Activated CD4-positive, alpha-beta T cell treated with anti-CD3 and anti-CD28 coated beads, Interleukin-2, Interleukin-6, amounts not matched to agents 100 ng/mL and 50 ng/mL, durations not matched to agents 16 hours and 8 hours (primary cell): Measurements from ENCODE around the gene SFTA2.
A peak's percentile ranks its signal among the peaks of the same experiment; 100 is the strongest.
"Not testable (repeated sequence)": the region's sequence is repeated elsewhere in the genome, so short reads cannot be mapped to it uniquely, and the experiment has no call there.

ENCODE experiments used
- DNase-seq: peaks from one replicate; pipeline ENCODE4 v3.0.0-alpha.2; 2020

Gene SFTA2

GRCh38 chr6:30942338-30943060 lies 10.5 kb upstream of the SFTA2 start:
- DNase-seq = no peak

DNA sequence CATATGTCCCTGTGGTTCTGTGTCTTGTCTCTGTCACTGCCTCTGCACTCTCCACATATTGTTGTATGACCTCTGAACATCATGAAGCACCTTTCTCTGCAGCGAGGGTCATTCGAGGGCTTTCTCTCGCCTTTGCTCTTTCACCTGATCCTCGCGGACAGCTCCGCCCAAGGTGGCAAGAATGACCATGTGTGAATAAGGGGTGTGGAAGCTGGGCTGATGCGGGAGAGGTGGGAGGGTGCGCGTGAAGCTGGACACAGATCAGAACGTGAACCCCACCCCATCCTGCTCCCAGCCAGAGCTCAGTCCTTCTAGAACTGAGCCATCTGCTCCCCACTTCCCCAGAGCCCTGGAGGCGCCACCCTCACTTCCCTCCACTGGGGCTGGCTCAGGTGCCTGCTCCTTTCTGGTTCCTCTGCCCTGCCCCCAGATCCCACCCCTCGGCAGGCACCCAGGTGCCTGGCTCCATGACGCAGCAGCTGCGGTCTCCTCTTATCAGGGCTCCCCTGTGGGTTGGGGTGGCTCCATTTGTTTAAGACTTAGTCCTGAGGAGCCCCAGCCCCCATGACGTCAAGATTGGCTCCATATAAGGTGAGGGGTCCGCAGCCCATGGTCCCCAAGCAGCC lies 8.5 kb upstream of the SFTA2 start, which contains the start of gene MUCL3:
Gene MUCL3 (plus strand): TSS at position 613 of the 626 bp plus-strand sequence. CDS start 27 bp downstream, outside the sequence.
- DNase-seq = no peak

- no peak for DNase-seq
Observed at GRCh38 chr6:30939473-30939872, 7.5 kb upstream of the SFTA2 start.

- no peak for DNase-seq
Observed at GRCh38 chr6:30938730-30939129, 6.8 kb upstream of the SFTA2 start.

- no peak for DNase-seq
Observed at GRCh38 chr6:30937265-30937664, 5.3 kb upstream of the SFTA2 start.

DNA sequence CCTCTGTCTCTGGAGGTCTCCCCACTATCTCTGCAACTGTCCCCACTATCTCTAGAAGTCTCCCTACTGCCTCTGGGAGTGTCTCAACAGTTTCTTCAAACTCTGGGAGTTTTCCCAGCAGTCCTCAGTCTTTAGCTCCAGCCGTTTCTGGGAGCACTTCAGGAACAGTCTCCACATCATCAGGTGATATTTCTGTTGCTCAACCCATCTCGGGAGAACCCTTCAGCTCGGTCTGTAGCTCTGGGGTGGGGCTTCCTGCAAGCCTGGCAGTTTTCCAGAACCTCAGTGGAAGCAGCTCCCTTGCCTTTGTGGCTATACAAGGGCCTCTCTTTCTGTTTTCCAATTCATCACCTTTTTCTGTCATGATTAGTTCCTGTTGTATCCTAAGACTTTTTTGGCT lies 3.0 kb upstream of the SFTA2 start:
- no peak for DNase-seq

- DNase-seq = no peak
Observed at GRCh38 chr6:30932665-30933365, 845 bp upstream of the SFTA2 start.

- no peak for DNase-seq
Observed at GRCh38 chr6:30931272-30931671, 698 bp downstream of the SFTA2 start.

GRCh38 chr6:30930506-30930905 lies 1.5 kb downstream of the SFTA2 start:
- DNase-seq = no peak

- DNase-seq = no peak
Observed at GRCh38 chr6:30928677-30929076, 3.3 kb downstream of the SFTA2 start.

DNA sequence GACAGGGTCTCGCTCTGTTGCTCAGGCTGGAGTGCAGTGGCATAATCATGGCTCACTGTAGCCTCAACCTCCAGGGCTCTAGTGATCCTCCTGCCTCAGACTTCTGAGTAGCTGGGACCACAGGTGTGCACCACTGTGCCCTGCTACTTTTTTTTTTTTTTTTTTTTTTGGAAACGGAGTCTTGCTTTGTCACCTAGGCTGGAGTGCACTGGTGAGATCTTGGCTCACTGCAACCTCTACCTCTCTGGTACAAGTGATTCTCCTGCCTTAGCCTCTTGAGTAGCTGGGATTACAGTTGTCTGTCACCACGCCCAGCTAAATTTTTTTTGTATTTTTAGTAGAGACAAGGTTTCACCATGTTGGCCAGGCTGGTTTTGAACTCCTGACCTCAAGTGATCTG lies 4.9 kb downstream of the SFTA2 start:
- DNase-seq = not testable (repeated sequence)

DNA sequence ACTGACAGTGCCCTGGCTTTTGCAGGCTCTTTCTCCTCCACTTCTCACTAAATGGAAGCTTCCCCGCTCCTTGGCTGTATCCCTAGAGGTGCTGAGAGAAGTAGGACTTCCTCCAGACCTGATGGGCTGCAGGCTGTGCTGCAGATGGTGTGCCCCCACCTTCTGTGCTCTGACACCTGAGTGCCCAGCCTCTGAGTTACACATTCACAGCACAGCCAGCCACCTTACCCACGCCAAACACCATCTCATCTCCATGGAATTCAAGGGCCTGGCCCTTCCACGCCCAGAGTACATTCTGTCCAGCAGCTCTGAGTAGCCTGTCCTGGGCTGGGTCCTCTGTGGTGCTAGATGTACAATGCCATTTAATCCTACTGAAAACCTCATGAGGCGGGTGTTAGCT lies 5.3 kb downstream of the SFTA2 start:
- no peak for DNase-seq

GRCh38 chr6:30924040-30924627 lies 7.8 kb downstream of the SFTA2 start:
- not testable (repeated sequence) for DNase-seq

- no peak for DNase-seq
Observed at GRCh38 chr6:30922447-30922852, 9.5 kb downstream of the SFTA2 start.

DNA sequence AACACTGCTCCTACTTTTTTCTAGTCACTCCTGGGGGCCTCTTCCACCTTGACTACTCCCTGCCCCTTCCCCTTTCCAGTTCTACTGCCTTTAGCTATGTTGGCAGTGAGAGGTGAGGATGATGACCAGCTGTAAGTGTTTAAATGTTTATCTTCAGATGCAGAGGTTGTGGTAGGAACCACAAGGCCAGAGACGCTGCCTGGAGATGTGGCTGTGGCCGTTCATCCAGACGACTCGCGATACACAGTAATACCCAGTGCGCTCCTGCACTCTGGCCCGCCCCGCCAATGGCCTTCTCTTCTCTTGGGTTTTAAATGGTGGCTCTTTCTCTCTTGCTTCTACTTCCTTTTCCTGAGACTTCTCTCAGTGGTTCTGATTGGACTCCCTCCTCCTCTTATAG lies 13.3 kb downstream of the SFTA2 start:
- DNase-seq = no peak

- DNase-seq = no peak
Observed at GRCh38 chr6:30917487-30917886, 14.5 kb downstream of the SFTA2 start.

DNA sequence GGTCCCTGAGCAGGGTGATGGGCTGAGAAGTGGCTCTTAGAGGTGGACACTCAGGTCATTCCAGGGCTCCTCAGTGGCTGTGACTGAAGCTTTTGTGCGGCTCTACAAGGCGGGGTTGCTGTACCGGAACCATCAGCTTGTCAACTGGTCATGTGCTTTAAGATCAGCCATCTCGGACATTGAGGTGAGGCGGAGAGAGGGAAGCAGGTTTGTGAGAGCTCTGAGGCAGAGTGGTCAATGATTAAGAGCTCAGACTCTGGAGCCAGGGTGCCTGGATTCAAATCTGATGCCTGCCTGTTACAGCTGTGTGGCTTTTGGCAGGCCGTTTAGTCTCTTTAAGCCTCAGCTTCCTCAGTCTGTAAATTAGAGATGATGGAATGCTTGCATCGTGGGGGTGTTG lies 14.9 kb downstream of the SFTA2 start:
- no peak for DNase-seq

GRCh38 chr6:30915591-30915946 lies 16.4 kb downstream of the SFTA2 start:
- DNase-seq = peak; percentile 51

- DNase-seq = peak; percentile 10
Observed at GRCh38 chr6:30914854-30915590, 16.9 kb downstream of the SFTA2 start.

- DNase-seq = peak; percentile 94
Observed at GRCh38 chr6:30914076-30914853, 17.7 kb downstream of the SFTA2 start, which contains the start of gene VARS2. VARS2 (plus strand) TSS chr6:30914238; CDS start chr6:30914837, 599 bp downstream.

DNA sequence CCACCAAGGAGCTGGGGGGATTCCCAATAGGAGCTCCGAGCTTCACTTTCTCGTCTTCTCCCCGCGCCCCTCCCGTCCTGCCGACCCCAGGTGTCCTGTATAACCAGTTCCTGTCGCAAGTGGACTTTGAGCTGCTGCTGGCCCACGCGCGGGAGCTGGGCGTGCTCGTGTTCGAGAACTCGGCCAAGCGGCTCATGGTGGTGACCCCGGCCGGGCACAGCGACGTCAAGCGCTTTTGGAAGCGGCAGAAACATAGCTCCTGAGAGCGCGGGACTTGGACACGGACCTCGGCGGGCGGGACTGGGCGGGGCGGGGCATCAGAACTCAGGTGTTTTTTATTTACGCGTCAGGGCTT lies 18.3 kb downstream of the SFTA2 start:
- no peak for DNase-seq
